Aorta (tissue), 5 donors: Measurements from ENCODE around the gene FAM25A. TPM values are rescaled to one million over a fixed set of nuclear protein-coding genes. Genes with fewer than 3 reads are reported as not detected.
"Not testable (repeated sequence)": the region's sequence is repeated elsewhere in the genome, so short reads cannot be mapped to it uniquely, and the experiment has no call there.

Experiments
- ATAC-seq: fragments of 200-7000 bp; cut with Tn5 transposase; one replicate; pipeline ENCODE4 v1.9.1; 2022; ENCODE audit warnings: moderate library complexity; ENCODE audit not compliant: low FRiP score
- DNase-seq, 2 donors: peaks; one replicate each; pipeline ENCODE4 v3.0.0-alpha.2; 2020
- H3K27ac ChIP-seq, 2 donors: one replicate each; pipeline ENCODE4 v1.5.1; 2013; ENCODE audit warnings: low read length in 2 of 2, mild to moderate bottlenecking in 2 of 2, moderate library complexity in 2 of 2, control low read depth in 1 of 2, inconsistent platforms in 1 of 2, low read depth in 1 of 2
- H3K27me3 ChIP-seq, 2 donors: one replicate each; pipeline ENCODE4 v1.6.1; 2013; ENCODE audit warnings: control low read depth in 1 of 2, low read length in 1 of 2, mild to moderate bottlenecking in 1 of 2, moderate library complexity in 1 of 2; ENCODE audit not compliant: insufficient read depth in 2 of 2, control insufficient read depth in 1 of 2
- H3K36me3 ChIP-seq, 2 donors: one replicate each; pipeline ENCODE4 v1.6.1; 2013; ENCODE audit warnings: control low read depth in 1 of 2, low read length in 1 of 2, mild to moderate bottlenecking in 1 of 2; ENCODE audit not compliant: insufficient read depth in 2 of 2, control insufficient read depth in 1 of 2
- H3K4me1 ChIP-seq, 2 donors: one replicate each; pipeline ENCODE4 v1.6.1; 2013; ENCODE audit warnings: low read length in 2 of 2, control low read depth in 1 of 2, mild to moderate bottlenecking in 1 of 2, moderate library complexity in 1 of 2; ENCODE audit not compliant: insufficient read depth in 2 of 2, control insufficient read depth in 1 of 2
- H3K4me3 ChIP-seq, 2 donors: one replicate each; pipeline ENCODE4 v1.5.1; 2013; ENCODE audit warnings: low read length in 2 of 2, control low read depth in 1 of 2, mild to moderate bottlenecking in 1 of 2
- H3K9me3 ChIP-seq: one replicate; pipeline ENCODE4 v1.6.1; 2013; ENCODE audit warnings: mild to moderate bottlenecking, low read length; ENCODE audit not compliant: control insufficient read depth
- WGBS, 2 donors: extraction: QIAGEN DNeasy Blood & Tissue Kit; methylation state at CpG; one replicate each; pipeline ENCODE4 v1.1.7; 2013; 5-methylcytosine and 5-hydroxymethylcytosine counted together
- intact Hi-C, 2 donors: fragments of 100-400 bp; cut with DNase I; formaldehyde crosslinking; loops; one replicate each; pipeline versions ENCODE4 v1.14.2 to v1.15.0; 2022
- polyA plus RNA-seq, 2 donors: library from polyadenylated mRNA; stranded (reverse); fragments of 200-250 nt; gene quantifications; one replicate each; pipeline ENCODE4 v1.2.3, GENCODE V29; 2013
- total RNA-seq, 2 donors: library from RNA; stranded (reverse); fragmentation: NEBNext Ultra II Directional; extraction: Animal tissue kit (Norgen Biotek cat#: 25700); gene quantifications; one replicate each; pipeline ENCODE4 v1.2.1, GENCODE V29; 2021
- donor health status: healthy with polysubstance abuse.
- donor health status: Bipolar disorder and iron deficiency.
- donor health status: DM: no; HTN: no; CAD: no.
- donor health status: DM: no; HTN: no; CAD: no.
- donor health status: DM: yes; HTN: yes; CAD: no.

FAM25A gene
- total and polyA plus RNA-seq, 4 donors: not detected

DNA sequence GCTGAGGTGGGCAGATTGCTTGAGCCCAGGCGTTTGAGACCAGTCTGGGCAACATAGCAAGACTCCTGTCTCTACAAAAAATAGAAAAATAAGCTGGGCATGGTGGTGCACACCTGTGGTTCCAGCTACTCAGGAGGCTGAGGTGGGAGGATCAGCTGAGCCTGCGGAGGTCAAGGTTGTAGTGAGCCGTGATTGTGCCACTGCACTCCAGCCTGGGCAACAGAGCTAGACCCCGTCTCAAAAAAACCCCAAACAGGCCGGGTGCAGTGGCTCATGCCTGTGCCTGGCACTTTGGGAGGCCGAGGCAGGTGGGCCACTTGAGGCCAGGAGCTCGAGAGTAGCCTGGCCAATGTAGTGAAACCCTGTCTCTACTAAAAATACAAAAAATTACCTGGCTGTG is 23.5 kb downstream of the FAM25A start:
- H3K36me3 ChIP-seq, DNase-seq, H3K27me3 ChIP-seq, H3K9me3 ChIP-seq, intact Hi-C loops, H3K4me3 ChIP-seq, ATAC-seq, H3K27ac ChIP-seq, H3K4me1 ChIP-seq: not testable (repeated sequence)
- WGBS, 2 donors: 95 to 96% methylated on average over 7 of the region's 7 CpGs

DNA sequence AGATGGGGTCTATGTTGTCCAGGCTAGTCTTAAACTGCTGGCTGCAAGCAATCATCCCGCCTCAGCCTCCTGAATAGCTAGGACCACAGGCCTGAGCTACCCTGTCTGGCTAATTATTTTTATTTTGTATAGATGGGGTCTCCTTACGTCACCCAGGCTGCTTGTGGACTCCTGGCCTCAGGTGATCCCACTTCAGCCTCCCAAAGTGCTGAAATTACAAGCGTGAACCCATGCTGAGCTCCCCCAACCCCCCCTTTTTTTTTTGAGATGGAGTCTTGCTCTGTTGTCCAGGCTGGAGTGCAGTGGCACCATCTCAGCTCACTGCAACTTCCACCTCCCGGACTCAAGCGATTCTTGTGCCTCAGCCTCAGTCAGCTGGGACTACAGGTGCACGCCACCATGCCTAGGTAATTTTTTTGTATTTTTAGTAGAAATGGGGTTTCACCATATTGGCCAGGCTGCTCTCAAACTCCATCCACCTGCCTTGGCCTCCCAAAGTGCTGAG is 25.4 kb downstream of the FAM25A start:
- H3K9me3 ChIP-seq: no peaks in the 10 kb centered on the region
- intact Hi-C loops: no loop called here
- H3K4me1 ChIP-seq: no peaks in the 10 kb centered on the region
- peaks cover 0 to 2% of the 10 kb centered on the region in 2 donors for H3K36me3 ChIP-seq
- WGBS, 2 donors: 96 to 99% methylated on average over 6 of the region's 6 CpGs
- H3K27ac ChIP-seq: no peak overlapping the region
- ATAC-seq (no peak), DNase-seq (no peak)
- no peak overlapping the region for H3K4me3 ChIP-seq
- H3K27me3 ChIP-seq: no peaks in the 10 kb centered on the region

DNA sequence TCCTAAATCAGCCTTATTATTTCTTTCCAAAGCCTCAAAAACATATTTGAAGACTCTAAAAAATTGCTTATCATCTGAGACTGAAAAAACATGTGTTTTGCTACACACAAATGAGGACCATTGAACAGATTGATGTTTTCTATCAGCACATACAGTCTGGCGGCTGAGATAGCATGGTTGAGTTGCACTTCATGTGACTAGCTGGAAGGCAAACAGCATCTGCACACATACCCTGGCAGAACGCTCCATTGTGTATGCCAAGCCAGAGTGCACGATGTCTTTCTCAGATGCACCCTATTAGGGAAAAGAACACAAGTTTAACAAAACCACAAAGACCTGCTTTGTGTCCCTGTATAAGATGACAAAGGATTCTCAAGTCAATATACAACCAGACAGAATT is 33.0 kb downstream of the FAM25A start:
- ATAC-seq (peak; percentile 53), DNase-seq (no peak)
- H3K36me3 ChIP-seq: peaks cover 2% of the 10 kb centered on the region in 2 donors
- no peaks in the 10 kb centered on the region for H3K9me3 ChIP-seq
- 15 to 18% methylated on average over 3 of the region's 3 CpGs for WGBS, 2 donors
- intact Hi-C loops: no loop called here
- H3K27me3 ChIP-seq: no peaks in the 10 kb centered on the region
- H3K4me1 ChIP-seq: no peaks in the 10 kb centered on the region
- H3K4me3 ChIP-seq: no peak overlapping the region
- H3K27ac ChIP-seq: no peak overlapping the region

DNA sequence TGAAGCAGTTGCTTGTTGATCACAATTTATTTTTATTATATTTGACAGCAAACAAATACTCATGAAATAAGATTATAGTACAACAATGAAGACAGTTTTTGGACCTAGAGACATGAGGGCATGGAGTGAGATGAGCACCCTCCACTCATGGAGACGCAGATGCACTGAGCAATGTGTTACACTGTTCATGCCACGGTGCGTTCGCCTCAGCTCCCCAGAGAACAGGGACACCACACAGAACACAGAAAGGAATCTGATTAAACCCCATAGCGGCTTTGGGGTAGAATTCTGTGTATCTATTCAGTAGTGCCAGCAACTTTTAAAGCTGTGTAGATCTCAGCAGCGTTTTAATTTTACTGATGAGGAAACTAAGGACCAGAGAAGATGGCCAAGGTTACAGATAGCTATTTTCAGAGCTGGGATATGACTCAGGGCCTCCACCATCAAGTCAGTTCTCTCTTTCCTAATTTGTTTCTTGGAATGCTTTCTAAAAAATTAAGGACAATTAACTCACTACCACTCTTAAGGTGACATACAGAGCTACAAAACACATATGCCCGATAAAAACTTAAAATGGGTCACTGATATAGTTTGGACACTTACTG is 33.6 kb downstream of the FAM25A start:
- Histone ChIP-seq H3K36me3 (peaks cover 2% of the 10 kb centered on the region in 2 donors), H3K27me3 (no peaks in the 10 kb centered on the region), H3K4me1 (no peaks in the 10 kb centered on the region), H3K4me3 (no peak overlapping the region), H3K27ac (no peak overlapping the region), H3K9me3 (no peaks in the 10 kb centered on the region)
- WGBS, 2 donors: 92 to 94% methylated on average over 7 of the region's 7 CpGs
- DNase-seq: no peak
- intact Hi-C loops: no loop called here
- no peak for ATAC-seq

DNA sequence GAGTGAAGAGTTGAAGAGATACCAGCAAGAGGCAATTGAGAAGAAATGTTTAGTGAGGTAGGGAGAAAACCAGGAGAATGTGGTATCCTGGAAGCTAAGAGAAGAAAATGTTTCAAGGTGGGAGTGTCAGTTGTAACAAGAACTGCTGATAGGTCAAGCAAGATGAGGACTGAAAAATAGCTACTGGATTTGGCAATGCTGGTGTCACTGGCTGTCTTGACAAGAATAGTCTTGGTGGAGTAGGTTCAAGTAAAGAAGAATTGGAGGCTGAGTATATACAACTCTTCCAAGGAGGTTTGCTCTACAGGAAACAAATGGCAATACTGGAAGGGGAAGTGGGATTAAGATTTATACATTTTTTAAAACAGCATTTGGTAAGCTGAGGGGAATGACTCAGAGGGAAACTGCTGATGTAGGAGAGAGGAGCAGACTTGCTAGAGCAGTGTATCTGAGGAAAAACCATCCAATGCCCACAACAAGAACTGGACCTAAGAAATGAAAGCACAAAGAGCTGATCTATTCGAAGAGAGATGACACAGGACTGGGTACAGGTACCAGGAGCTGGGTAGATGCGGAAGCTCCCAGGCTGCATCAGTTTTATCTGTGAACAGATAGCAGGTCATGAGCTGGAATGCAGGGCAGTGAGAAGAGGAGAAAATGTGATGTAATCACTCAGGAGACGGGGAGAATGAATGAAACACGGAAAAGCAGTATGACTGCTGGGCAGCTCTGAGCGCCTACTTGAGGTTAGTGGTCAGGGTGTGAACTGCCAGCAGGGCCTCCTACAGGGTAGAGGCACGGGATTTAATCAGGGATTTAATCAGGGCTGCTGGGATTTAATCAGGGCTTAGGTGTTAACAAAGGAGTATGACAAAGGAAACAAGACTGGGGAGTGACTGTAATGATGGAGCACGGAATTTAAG is 34.5 kb downstream of the FAM25A start:
- DNase-seq (no peak), ATAC-seq (peak; percentile 56)
- 80% methylated on average over 7 of the region's 7 CpGs for WGBS, 2 donors
- no peaks in the 10 kb centered on the region for H3K9me3 ChIP-seq
- H3K36me3 ChIP-seq: peaks cover 2% of the 10 kb centered on the region in 2 donors
- H3K4me1 ChIP-seq: no peaks in the 10 kb centered on the region
- no peak overlapping the region for H3K27ac ChIP-seq
- intact Hi-C loops: no loop called here
- no peaks in the 10 kb centered on the region for H3K27me3 ChIP-seq
- H3K4me3 ChIP-seq: no peak overlapping the region

DNA sequence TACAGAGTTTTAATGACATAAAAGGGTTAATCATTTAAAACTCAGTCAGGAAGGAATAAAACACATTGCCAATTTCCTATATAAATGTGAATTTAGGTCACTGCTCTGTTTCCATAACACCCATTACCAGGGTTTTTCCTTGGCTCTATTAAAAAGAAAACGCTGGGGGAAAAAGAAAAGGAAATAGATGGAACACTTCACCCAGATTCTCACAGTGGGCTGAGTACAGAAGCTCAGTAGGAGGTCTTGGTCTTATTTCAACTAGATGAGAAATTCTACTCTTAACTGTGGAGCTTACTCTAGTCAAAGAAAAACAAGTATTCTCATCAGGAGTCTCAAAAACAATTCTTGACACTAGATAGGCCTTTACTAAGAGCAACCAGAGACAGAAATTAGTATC is 38.1 kb downstream of the FAM25A start:
- Histone ChIP-seq H3K36me3 (peaks cover 2% of the 10 kb centered on the region in 2 donors), H3K4me1 (no peaks in the 10 kb centered on the region), H3K27me3 (no peaks in the 10 kb centered on the region), H3K4me3 (no peak overlapping the region), H3K27ac (no peak overlapping the region), H3K9me3 (no peaks in the 10 kb centered on the region)
- no peak for ATAC-seq
- 37 to 50% methylated on average over 1 of the region's 1 CpG for WGBS, 2 donors
- DNase-seq: no peak
- intact Hi-C loops: no loop called here

DNA sequence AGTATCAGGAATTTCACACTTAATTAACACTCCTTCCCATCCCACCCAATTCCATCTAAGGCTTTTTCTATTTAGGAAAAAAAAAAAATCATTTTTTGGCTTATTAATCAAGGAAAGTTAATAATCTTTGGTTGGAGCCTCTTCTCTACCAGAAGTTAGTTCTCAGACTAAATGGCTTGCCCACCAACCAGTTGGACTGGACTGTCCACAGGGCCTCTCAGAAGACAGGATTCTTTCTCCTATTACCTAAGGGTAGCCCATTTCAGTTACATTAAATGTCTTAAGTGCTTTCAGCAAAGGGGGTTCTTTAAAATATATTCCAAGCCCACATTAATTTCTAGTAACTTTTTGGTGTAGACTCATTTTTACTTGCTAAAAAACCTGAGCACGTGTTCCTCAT is 39.3 kb downstream of the FAM25A start:
- Histone ChIP-seq H3K9me3 (no peaks in the 10 kb centered on the region), H3K36me3 (peaks cover 2% of the 10 kb centered on the region in 2 donors), H3K4me1 (no peaks in the 10 kb centered on the region), H3K27me3 (no peaks in the 10 kb centered on the region), H3K27ac (no peak overlapping the region), H3K4me3 (no peak overlapping the region)
- WGBS, 2 donors: 99 to 100% methylated on average over 1 of the region's 1 CpG
- ATAC-seq: no peak
- no peak for DNase-seq
- intact Hi-C loops: no loop called here

DNA sequence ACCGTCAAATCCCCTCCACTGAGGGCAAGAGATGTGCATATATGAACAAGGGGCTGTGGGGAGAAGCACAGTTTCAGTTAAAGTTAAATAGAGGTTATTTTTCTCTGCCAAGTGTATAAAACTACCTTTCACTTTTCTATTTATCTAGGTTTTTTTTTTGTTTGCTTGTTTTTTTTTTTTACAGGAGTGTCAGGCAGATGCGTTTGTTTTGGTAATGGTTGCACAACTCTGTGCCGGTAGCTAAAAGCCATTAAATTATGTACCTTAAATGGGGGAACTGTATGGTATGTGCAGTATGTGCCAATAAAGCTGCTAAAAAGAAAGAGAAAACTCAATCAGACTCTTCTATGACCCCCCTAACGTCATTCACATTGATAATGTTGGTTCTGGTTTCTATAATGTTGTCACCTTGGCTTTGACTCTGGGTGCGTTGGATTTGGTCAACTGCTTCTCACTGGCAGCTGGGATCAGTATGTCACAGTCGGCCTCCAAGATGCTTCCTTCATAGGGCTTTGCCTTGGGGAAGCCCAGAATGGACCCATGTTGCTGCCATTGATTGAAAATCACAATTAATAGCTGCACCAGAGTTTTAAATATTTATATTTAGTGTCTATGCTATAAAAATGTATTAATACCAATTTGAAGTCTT is 40.3 kb downstream of the FAM25A start:
- intact Hi-C loops: no loop called here
- Histone ChIP-seq H3K27me3 (no peaks in the 10 kb centered on the region), H3K9me3 (no peaks in the 10 kb centered on the region), H3K4me1 (no peaks in the 10 kb centered on the region), H3K36me3 (peaks cover 2% of the 10 kb centered on the region in 2 donors), H3K27ac (no peak overlapping the region), H3K4me3 (no peak overlapping the region)
- WGBS, 2 donors: 88 to 92% methylated on average over 6 of the region's 6 CpGs
- ATAC-seq (no peak), DNase-seq (no peak)
